Right atrium auricular region (tissue), 2 donors: ENCODE measurements around the gene PTPN20. TPM values are rescaled to one million over a fixed set of nuclear protein-coding genes. Genes with fewer than 3 reads are reported as not detected.

Experiments
- DNase-seq: peaks from one replicate; pipeline ENCODE4 v3.0.0-alpha.2; 2019; ENCODE audit warnings: low spot score
- H3K27ac ChIP-seq, 2 donors: fragments of 200-600 bp; sonication (generic); 1 replicate in 1 of 2; 2 replicates in 1 of 2; pipeline ENCODE4 v1.5.1; 2016 to 2019
- H3K27me3 ChIP-seq, 2 donors: fragments of 200-600 bp; sonication (generic); one replicate each; pipeline versions ENCODE4 v1.5.1 to v1.6.0; 2017 to 2019
- H3K36me3 ChIP-seq: fragments of 200-600 bp; sonication (generic); one replicate; pipeline ENCODE4 v1.5.1; 2016
- H3K4me1 ChIP-seq, 2 donors: fragments of 200-600 bp; sonication (generic); one replicate each; pipeline versions ENCODE4 v1.5.1 to v1.6.0; 2017 to 2019
- H3K4me3 ChIP-seq, 2 donors: fragments of 200-600 bp; sonication (generic); 1 replicate in 1 of 2; 2 replicates in 1 of 2; pipeline ENCODE4 v1.5.1; 2017 to 2019; ENCODE audit warnings: mild to moderate bottlenecking in 1 of 2, moderate library complexity in 1 of 2
- H3K9me3 ChIP-seq, 2 donors: fragments of 200-600 bp; sonication (generic); one replicate each; pipeline ENCODE4 v1.5.1; 2019
- CTCF ChIP-seq, 2 donors: fragments of 200-600 bp; sonication (generic); IDR thresholded peaks; one replicate each; pipeline ENCODE4 v1.5.1; 2019; ENCODE audit warnings: antibody characterized with exemption in 2 of 2
- total RNA-seq, 2 donors: library from RNA; depleted of rRNA; stranded (reverse); fragments of >200 nt; gene quantifications; one replicate each; pipeline ENCODE4 v1.1.0, GENCODE V29; 2016

The PTPN20 gene
- total RNA-seq, 2 donors from 2014 or later, result 7.5 to 16.2 TPM

GRCh38 chr10:47009215-47009838, 98.1 kb downstream of the PTPN20 start:
- Histone ChIP-seq H3K36me3 (no peaks in the 10 kb centered on the region), H3K27ac (no peak overlapping the region), H3K27me3 (no peaks in the 10 kb centered on the region), H3K4me1 (no peaks in the 10 kb centered on the region), H3K4me3 (no peak overlapping the region), H3K9me3 (no peaks in the 10 kb centered on the region)
- DNase-seq, result peak; percentile 54
- TF ChIP-seq CTCF (IDR thresholded peaks at IDR 0.05), result no peak

- no peak for DNase-seq
- no peaks in the 10 kb centered on the region for H3K27me3 ChIP-seq
- no peaks in the 10 kb centered on the region for H3K9me3 ChIP-seq
- no peak for TF ChIP-seq CTCF (IDR thresholded peaks at IDR 0.05)
- H3K36me3 ChIP-seq, result no peaks in the 10 kb centered on the region
- no peaks in the 10 kb centered on the region for H3K4me1 ChIP-seq
- no peak overlapping the region for H3K27ac ChIP-seq
- H3K4me3 ChIP-seq, result no peak overlapping the region
Observed at GRCh38 chr10:47010036-47010435, 98.8 kb downstream of the PTPN20 start.

- DNase-seq, result no peak
- Histone ChIP-seq H3K36me3 (no peaks in the 10 kb centered on the region), H3K27me3 (no peaks in the 10 kb centered on the region), H3K27ac (no peak overlapping the region), H3K9me3 (no peaks in the 10 kb centered on the region), H3K4me1 (no peaks in the 10 kb centered on the region), H3K4me3 (no peak overlapping the region)
- TF ChIP-seq CTCF (IDR thresholded peaks at IDR 0.05), result no peak
Observed at GRCh38 chr10:47012214-47012613, 101.0 kb downstream of the PTPN20 start.

- no peaks in the 10 kb centered on the region for H3K36me3 ChIP-seq
- peak; percentile 68 for DNase-seq
- no peaks in the 10 kb centered on the region for H3K9me3 ChIP-seq
- H3K27me3 ChIP-seq, result no peaks in the 10 kb centered on the region
- H3K4me3 ChIP-seq, result no peak overlapping the region
- H3K4me1 ChIP-seq, result no peaks in the 10 kb centered on the region
- peak overlapping the region in 1 of 2 donors; percentile 16 for H3K27ac ChIP-seq
- no peak for TF ChIP-seq CTCF (IDR thresholded peaks at IDR 0.05)
Observed at GRCh38 chr10:47013507-47014154, 102.4 kb downstream of the PTPN20 start.

GRCh38 chr10:47015404-47015803, 104.2 kb downstream of the PTPN20 start:
- Histone ChIP-seq H3K4me1 (no peaks in the 10 kb centered on the region), H3K27me3 (no peaks in the 10 kb centered on the region), H3K27ac (no peak overlapping the region), H3K36me3 (no peaks in the 10 kb centered on the region), H3K4me3 (no peak overlapping the region), H3K9me3 (no peaks in the 10 kb centered on the region)
- no peak for DNase-seq
- TF ChIP-seq CTCF (IDR thresholded peaks at IDR 0.05), result no peak
